Mucosa of stomach (tissue), 1 donor: Measurements from ENCODE around the gene PCDHGB7.
"Not testable (repeated sequence)": the region's sequence is repeated elsewhere in the genome, so short reads cannot be mapped to it uniquely, and the experiment has no call there.

Experiments
- H3K27me3 ChIP-seq: one replicate; pipeline ENCODE4 v1.7.0; 2013; ENCODE audit warnings: mild to moderate bottlenecking, low read length; ENCODE audit not compliant: control insufficient read depth, insufficient read depth
- H3K36me3 ChIP-seq: one replicate; pipeline ENCODE4 v1.7.0; 2013; ENCODE audit warnings: low read length; ENCODE audit not compliant: control insufficient read depth, insufficient read depth
- H3K4me1 ChIP-seq: one replicate; pipeline ENCODE4 v1.7.0; 2013; ENCODE audit warnings: mild to moderate bottlenecking, low read length; ENCODE audit not compliant: control insufficient read depth, insufficient read depth
- H3K4me3 ChIP-seq: one replicate; pipeline ENCODE4 v1.7.0; 2013; ENCODE audit warnings: low read length
- H3K9ac ChIP-seq: one replicate; pipeline ENCODE4 v1.7.0; 2013; ENCODE audit warnings: mild to moderate bottlenecking, low read length, moderate library complexity
- H3K9me3 ChIP-seq: one replicate; pipeline ENCODE4 v1.7.0; 2013; ENCODE audit warnings: mild to moderate bottlenecking, low read length, moderate library complexity; ENCODE audit not compliant: control insufficient read depth
- donor health status: Pancreatic carcinoma.

Gene PCDHGB7

DNA sequence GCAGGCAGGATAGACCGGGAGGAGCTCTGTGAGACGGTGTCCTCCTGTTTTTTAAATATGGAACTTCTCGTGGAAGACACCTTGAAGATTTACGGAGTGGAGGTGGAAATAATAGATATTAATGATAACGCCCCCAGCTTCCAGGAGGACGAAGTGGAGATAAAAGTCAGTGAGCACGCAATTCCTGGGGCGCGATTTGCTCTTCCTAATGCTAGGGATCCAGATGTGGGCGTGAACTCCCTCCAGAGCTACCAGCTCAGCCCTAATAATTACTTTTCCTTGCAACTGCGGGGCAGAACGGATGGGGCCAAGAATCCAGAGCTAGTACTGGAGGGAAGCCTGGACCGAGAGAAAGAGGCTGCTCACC is 4.0 kb downstream of the PCDHGB7 start:
- H3K36me3 ChIP-seq = no peaks in the 10 kb centered on the region
- peaks cover 13% of the 10 kb centered on the region for H3K27me3 ChIP-seq
- H3K4me1 ChIP-seq = no peaks in the 10 kb centered on the region
- H3K4me3 ChIP-seq = no peak overlapping the region
- H3K9ac ChIP-seq = no peak overlapping the region
- peaks cover 46% of the 10 kb centered on the region for H3K9me3 ChIP-seq

DNA sequence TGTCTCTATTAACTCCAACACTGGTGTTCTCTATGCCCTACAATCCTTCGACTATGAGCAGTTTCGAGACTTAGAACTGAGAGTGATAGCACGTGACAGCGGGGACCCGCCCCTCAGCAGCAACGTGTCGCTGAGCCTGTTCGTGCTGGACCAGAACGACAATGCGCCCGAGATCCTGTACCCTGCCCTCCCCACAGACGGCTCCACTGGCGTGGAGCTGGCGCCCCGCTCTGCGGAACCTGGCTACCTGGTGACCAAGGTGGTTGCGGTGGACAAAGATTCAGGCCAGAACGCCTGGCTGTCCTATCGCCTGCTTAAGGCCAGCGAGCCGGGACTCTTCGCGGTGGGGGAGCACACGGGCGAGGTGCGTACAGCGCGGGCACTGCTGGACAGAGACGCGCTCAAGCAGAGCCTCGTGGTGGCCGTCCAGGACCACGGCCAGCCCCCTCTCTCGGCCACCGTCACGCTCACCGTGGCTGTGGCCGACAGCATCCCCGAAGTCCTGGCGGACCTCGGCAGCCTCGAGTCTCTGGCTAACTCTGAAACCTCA is 5.3 kb downstream of the PCDHGB7 start:
- Histone ChIP-seq H3K36me3 (no peaks in the 10 kb centered on the region), H3K4me3 (no peak overlapping the region), H3K4me1 (no peaks in the 10 kb centered on the region)

DNA sequence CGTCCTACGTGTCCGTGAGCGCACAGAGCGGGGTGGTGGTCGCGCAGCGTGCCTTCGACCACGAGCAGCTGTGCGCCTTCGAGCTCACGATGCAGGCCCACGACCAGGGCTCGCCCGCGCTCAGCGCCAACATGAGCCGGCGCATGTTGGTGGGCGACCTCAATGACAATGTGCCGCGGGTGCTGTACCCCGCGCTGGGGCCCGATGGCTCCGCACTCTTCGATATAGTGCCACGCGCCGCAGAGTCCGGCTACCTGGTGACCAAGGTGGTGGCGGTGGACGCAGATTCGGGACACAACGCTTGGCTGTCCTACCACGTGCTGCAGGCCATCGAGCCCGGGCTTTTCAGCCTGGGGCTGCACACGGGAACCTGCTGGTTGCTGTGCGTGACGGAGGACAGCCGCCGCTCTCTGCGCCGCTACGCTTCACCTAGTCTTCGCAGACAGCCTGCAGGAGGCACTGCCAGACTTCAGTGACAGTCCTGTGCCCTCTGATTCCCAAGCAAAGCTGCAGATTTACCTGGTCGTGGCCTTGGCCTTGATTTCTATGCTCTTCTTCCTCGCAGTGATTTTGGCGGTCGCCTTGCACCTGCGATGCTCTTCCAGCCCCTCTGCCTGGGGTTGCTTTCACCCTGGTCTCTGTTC is 10.4 kb downstream of the PCDHGB7 start:
- H3K9ac ChIP-seq = no peak overlapping the region
- H3K4me3 ChIP-seq = peak overlapping the region; percentile 7
- no peaks in the 10 kb centered on the region for H3K36me3 ChIP-seq
- H3K4me1 ChIP-seq = no peaks in the 10 kb centered on the region
- peaks cover 38% of the 10 kb centered on the region for H3K9me3 ChIP-seq
- peaks cover 21% of the 10 kb centered on the region for H3K27me3 ChIP-seq

More for the DNA sequence above, 5.3 kb downstream of the PCDHGB7 start:
- Histone ChIP-seq H3K9ac (no peak overlapping the region), H3K27me3 (peaks cover 13% of the 10 kb centered on the region), H3K9me3 (peaks cover 52% of the 10 kb centered on the region)

DNA sequence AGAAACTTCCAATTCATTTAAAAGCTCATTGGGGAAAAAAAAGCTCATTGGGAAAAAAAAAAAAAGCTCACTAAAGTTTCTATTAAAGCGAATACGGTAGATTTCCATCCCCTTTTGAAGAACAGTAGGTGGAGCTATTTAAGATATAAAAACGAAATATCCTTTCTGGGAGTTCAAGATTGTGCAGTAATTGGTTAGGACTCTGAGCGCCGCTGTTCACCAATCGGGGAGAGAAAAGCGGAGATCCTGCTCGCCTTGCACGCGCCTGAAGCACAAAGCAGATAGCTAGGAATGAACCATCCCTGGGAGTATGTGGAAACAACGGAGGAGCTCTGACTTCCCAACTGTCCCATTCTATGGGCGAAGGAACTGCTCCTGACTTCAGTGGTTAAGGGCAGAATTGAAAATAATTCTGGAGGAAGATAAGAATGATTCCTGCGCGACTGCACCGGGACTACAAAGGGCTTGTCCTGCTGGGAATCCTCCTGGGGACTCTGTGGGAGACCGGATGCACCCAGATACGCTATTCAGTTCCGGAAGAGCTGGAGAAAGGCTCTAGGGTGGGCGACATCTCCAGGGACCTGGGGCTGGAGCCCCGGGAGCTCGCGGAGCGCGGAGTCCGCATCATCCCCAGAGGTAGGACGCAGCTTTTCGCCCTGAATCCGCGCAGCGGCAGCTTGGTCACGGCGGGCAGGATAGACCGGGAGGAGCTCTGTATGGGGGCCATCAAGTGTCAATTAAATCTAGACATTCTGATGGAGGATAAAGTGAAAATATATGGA is 13.0 kb downstream of the PCDHGB7 start, which contains the start of gene PCDHGA12:
PCDHGA12 (plus strand) TSS at position 176 of the 782 bp plus-strand sequence; CDS start at position 429, 253 bp downstream.
- Histone ChIP-seq H3K9ac (no peak within 1 kb of the TSS), H3K27me3 (peaks cover 16% of the 10 kb centered on the region), H3K9me3 (peaks cover 41% of the 10 kb centered on the region), H3K4me1 (no peaks in the 10 kb centered on the region), H3K36me3 (no peaks in the 10 kb centered on the region), H3K4me3 (peak within 1 kb of the TSS; percentile 38)

DNA sequence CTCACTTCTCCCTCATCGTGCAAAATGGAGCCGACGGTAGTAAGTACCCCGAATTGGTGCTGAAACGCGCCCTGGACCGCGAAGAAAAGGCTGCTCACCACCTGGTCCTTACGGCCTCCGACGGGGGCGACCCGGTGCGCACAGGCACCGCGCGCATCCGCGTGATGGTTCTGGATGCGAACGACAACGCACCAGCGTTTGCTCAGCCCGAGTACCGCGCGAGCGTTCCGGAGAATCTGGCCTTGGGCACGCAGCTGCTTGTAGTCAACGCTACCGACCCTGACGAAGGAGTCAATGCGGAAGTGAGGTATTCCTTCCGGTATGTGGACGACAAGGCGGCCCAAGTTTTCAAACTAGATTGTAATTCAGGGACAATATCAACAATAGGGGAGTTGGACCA is 13.8 kb downstream of the PCDHGB7 start:
- H3K9ac ChIP-seq = no peak overlapping the region
- no peaks in the 10 kb centered on the region for H3K4me1 ChIP-seq
- H3K9me3 ChIP-seq = peaks cover 41% of the 10 kb centered on the region
- peaks cover 16% of the 10 kb centered on the region for H3K27me3 ChIP-seq
- peak overlapping the region; percentile 38 for H3K4me3 ChIP-seq
- H3K36me3 ChIP-seq = no peaks in the 10 kb centered on the region

DNA sequence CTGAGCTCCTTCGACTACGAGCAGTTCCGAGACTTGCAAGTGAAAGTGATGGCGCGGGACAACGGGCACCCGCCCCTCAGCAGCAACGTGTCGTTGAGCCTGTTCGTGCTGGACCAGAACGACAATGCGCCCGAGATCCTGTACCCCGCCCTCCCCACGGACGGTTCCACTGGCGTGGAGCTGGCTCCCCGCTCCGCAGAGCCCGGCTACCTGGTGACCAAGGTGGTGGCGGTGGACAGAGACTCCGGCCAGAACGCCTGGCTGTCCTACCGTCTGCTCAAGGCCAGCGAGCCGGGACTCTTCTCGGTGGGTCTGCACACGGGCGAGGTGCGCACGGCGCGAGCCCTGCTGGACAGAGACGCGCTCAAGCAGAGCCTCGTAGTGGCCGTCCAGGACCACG is 14.8 kb downstream of the PCDHGB7 start:
- not testable (repeated sequence) for H3K4me3 ChIP-seq
- peaks cover 39% of the 10 kb centered on the region for H3K9me3 ChIP-seq

DNA sequence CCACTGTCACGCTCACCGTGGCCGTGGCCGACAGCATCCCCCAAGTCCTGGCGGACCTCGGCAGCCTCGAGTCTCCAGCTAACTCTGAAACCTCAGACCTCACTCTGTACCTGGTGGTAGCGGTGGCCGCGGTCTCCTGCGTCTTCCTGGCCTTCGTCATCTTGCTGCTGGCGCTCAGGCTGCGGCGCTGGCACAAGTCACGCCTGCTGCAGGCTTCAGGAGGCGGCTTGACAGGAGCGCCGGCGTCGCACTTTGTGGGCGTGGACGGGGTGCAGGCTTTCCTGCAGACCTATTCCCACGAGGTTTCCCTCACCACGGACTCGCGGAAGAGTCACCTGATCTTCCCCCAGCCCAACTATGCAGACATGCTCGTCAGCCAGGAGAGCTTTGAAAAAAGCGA is 15.2 kb downstream of the PCDHGB7 start:
- peaks cover 16% of the 10 kb centered on the region for H3K27me3 ChIP-seq
- H3K9me3 ChIP-seq = peaks cover 35% of the 10 kb centered on the region
- not testable (repeated sequence) for H3K4me3 ChIP-seq

More for the DNA sequence above, 14.8 kb downstream of the PCDHGB7 start:
- not testable (repeated sequence) for H3K36me3 ChIP-seq, H3K9ac ChIP-seq, H3K4me1 ChIP-seq
- H3K27me3 ChIP-seq = peaks cover 16% of the 10 kb centered on the region

DNA sequence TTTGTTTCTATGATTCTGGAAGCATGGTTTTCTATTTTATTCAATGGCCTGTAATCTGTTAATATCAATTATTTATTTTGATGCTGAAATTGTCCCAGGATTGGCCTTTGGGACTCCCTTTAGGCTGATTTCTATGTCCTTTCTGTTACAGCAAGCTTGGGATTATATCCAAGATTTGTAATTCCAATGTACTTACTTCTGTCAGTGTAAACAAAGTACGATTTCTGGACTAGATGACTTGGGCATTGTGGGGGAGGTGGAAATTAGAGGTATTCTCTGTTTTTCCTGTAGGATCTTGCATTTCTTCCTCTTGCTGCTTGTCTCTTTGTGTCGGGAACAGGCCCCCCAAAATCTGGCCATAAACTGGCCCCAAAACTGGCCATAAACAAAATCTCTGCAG is 16.5 kb downstream of the PCDHGB7 start:
- Histone ChIP-seq H3K36me3 (no peaks in the 10 kb centered on the region), H3K27me3 (peaks cover 16% of the 10 kb centered on the region), H3K9me3 (peaks cover 23% of the 10 kb centered on the region), H3K4me3 (no peak overlapping the region), H3K9ac (no peak overlapping the region), H3K4me1 (no peaks in the 10 kb centered on the region)

More for the DNA sequence above, 15.2 kb downstream of the PCDHGB7 start:
- not testable (repeated sequence) for H3K4me1 ChIP-seq, H3K9ac ChIP-seq, H3K36me3 ChIP-seq

DNA sequence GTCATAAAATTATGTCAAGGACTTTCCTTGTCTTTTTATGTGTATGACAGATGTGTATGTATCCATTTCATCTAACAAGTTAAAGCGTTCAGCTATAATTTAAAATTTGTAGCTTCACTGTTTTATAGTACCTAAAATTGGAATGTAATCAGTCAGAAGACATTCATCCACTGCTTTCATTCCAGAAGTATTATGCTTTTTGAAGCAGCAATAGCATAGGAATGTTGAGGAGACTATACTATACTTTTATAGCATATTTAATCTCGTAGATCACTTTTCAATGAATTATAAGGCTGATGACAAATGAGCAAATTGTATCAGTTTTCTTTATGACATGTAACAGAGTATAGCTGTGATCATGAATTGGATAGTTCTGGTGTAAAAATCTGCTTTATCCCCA is 19.7 kb downstream of the PCDHGB7 start:
- H3K9ac ChIP-seq = no peak overlapping the region
- no peaks in the 10 kb centered on the region for H3K4me1 ChIP-seq
- H3K4me3 ChIP-seq = no peak overlapping the region
- H3K27me3 ChIP-seq = peaks cover 1% of the 10 kb centered on the region
- peaks cover 20% of the 10 kb centered on the region for H3K9me3 ChIP-seq
- no peaks in the 10 kb centered on the region for H3K36me3 ChIP-seq

DNA sequence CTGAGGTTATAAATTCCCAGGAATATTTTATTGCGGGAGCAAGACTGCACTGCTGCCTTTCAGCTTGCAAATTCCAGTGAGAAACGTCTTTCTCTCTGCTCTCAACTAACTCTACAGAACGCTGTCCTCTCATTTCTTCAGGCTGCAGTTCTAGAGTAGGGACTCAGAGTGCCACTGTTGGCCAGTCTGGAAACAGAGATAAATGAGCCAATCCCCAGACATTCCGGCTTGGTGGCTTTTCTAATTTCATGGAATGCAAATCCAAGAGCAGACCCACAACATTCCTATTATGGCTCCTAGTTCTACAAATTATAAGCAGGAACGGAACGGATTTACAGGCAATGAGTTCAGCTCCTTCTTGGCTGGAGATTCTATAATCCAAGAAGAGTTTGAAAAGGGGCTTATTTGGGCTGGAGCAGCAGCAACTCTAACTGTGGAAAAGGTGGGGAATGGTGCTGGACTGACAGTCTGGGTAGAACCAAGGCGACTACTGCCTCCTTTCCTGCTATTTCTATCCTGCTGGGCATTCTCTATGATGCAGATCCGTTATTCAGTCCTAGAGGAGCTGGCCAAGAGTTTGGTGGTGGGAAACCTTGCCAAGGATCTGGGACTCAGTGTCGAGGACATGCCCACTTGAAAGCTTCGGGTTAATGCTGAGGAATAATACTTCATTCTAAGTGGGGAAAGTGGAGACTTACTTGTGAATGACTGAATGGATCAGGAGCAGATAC is 22.1 kb downstream of the PCDHGB7 start:
- peaks cover 14% of the 10 kb centered on the region for H3K9me3 ChIP-seq
- H3K36me3 ChIP-seq = no peaks in the 10 kb centered on the region
- no peak overlapping the region for H3K4me3 ChIP-seq
- H3K27me3 ChIP-seq = no peaks in the 10 kb centered on the region
- no peak overlapping the region for H3K9ac ChIP-seq
- no peaks in the 10 kb centered on the region for H3K4me1 ChIP-seq

DNA sequence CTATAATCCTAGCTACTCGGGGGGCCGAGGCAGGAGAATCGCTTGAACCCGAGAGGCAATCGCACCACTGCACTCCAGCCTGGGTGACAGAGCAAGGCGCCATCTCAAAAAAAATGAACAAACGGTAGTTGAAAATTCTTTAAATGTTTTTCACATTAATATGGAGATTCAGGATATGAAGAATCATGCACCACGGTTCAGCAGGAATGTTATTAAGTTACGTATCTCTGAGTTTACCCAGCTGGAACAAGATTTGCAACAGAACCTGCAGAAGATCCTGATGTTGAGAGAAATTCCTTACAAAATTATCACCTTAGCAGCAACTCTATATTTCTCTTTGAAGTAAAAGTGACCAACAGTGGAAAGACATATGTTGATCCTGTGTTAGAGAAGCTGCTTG is 22.9 kb downstream of the PCDHGB7 start:
- no peaks in the 10 kb centered on the region for H3K36me3 ChIP-seq
- no peak overlapping the region for H3K9ac ChIP-seq
- no peak overlapping the region for H3K4me3 ChIP-seq
- H3K27me3 ChIP-seq = no peaks in the 10 kb centered on the region
- peaks cover 14% of the 10 kb centered on the region for H3K9me3 ChIP-seq
- no peaks in the 10 kb centered on the region for H3K4me1 ChIP-seq
